Right cardiac atrium (tissue), 5 donors: ENCODE measurements around the gene MIPEP. TPM values are rescaled to one million over a fixed set of nuclear protein-coding genes. Genes with fewer than 3 reads are reported as not detected.

Experiments used
- polyA plus RNA-seq: library from polyadenylated mRNA; stranded (reverse); fragments of 200-250 nt; gene quantifications from one replicate; pipeline ENCODE4 v1.2.3, GENCODE V29; 2013
- total RNA-seq, 4 donors: library from RNA; stranded (reverse); fragmentation: NEBNext Ultra II Directional; extraction: Animal tissue kit (Norgen Biotek cat#: 25700); gene quantifications; one replicate each; pipeline ENCODE4 v1.2.1, GENCODE V29; 2021
- donor health status: healthy with polysubstance abuse.
- donor health status: DM: no; HTN: yes; CAD: no.
- donor health status: DM: no; HTN: no; CAD: no.
- donor health status: DM: no; HTN: yes; CAD: no; lungs with severe emphysema.
- donor health status: DM: yes; HTN: yes; CAD: no.

The MIPEP gene
- total and polyA plus RNA-seq, 5 donors = 70.2 to 298 (median 162) TPM

Other genes starting within 250 kb of the MIPEP start
- gene C1QTNF9B, start 8.1 kb upstream of the MIPEP start, total RNA-seq = under 1 TPM in 1 of 4 donors, not detected in 3; 0.34 TPM
- gene C1QTNF9B, start 8.1 kb upstream of the MIPEP start, polyA plus RNA-seq = 1.2 TPM